GM11168 (cell line): Measurements from ENCODE around the gene MXRA8.
"Not testable (repeated sequence)": the region's sequence is repeated elsewhere in the genome, so short reads cannot be mapped to it uniquely, and the experiment has no call there.

Source experiments
- in situ Hi-C: fragments of 300-500 bp; cut with MboI; formaldehyde crosslinking; loops from one replicate; pipeline ENCODE4 v1.12.0; 2022; ENCODE audit warnings: low sequenced_read_pairs; ENCODE audit not compliant: unreplicated experiment

MXRA8 gene

DNA sequence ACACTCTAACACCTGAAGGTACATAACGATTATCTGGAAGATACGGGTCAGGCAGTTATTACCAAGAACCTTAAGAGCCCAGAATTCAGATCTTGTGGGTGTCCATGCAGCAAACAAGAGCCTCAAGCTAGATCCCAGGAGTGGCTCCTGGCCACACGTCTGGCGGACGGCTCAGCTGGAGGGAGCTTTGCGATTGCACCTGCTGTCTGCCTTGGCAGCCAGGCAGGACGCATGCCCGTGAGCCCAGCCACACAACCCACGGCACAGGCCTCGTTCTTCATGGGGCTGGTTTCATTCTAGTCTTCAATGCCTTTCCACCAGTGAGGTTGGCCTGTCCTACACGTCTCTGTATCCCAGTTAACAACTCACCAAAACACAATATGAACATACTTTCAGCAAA is 35.1 kb upstream of the MXRA8 start:
- in situ Hi-C loops = no loop called here

DNA sequence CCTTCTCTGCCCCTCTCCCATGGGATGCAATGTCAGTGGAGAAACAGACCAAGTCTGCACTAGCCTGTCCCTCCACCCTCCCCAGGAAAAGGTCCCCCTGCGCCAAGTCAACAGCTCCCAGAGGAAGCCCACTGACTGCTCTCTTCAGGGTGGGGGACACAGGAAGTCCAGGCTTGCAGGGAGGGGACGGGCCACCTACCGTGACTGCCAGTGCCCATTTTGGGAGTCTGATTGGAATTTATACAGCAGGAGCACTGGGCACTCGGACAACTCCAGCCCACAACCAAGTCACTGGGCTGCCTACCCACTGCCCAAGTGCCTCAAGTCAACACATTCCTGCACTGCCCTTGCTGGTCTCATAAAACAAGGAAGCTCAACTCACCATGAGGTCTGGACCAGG is 34.7 kb upstream of the MXRA8 start:
- in situ Hi-C loops = no loop called here

- in situ Hi-C loops = no loop called here
These were observed 32.9 kb upstream of the MXRA8 start for GRCh38 chr1:1391225-1391624.

DNA sequence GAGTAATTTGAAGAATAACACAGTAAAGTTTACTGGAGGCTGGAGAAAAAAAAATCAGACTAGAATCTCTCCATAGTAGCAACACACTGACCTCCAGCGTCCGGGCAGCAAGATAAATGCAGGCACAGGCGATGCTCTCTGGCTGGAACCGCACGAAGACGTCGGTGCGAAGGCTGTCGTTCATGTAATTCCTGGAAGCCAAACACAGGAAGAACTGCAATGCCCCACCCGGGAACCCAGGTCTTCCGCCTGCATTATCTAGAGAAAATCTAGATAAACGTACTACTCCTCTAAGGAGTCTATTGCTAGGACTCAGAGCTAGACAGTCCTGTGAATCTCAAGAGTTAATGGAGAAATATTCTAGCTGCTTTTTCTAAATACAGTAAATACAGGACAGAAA is 32.3 kb upstream of the MXRA8 start:
- in situ Hi-C loops = no loop called here

GRCh38 chr1:1388078-1388472 is 29.7 kb upstream of the MXRA8 start:
- in situ Hi-C loops = no loop called here

- in situ Hi-C loops = no loop called here
These were observed 29.0 kb upstream of the MXRA8 start for GRCh38 chr1:1387098-1388077.

DNA sequence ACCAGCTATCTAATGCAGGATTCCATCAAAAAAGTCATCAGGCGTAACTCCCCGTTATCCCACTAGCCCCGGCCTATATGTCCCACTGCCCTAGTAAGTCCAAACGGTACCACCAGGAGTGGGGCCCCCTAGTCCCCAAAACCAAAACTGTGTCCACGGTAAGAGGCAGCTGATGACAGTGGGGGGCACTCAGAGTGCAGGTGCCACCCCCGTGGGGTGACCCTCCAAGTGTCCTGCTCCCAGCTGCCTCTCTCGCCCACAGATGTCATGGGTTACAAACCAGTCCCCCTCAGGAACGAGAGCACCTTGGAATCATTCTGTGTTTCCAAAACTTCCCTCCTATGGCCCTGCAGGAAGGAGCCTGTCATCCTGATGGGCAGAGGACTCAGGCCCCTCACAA is 27.6 kb upstream of the MXRA8 start:
- in situ Hi-C loops = no loop called here

- in situ Hi-C loops = not testable (repeated sequence)
These were observed 27.0 kb upstream of the MXRA8 start for GRCh38 chr1:1385339-1385738.

DNA sequence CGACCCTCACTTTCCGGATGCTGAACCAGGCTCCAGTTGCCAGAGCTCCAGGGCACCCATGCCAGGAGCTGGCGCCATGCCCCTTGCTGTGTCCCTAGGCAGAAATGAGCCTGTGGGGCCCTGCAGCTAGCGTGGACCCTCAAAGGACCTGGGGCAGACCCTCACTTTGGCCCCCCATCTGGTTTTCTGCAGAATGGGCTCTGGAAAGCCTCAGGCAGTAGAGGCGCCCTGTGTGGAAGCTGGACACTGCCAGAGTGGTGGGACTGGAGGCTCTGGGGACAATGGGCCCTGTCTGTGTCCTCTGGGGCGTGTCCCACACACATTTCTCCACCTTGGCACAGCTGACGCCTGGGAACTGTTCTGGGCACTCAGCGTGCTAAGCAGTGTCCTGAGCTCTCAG is 22.9 kb upstream of the MXRA8 start:
- in situ Hi-C loops = no loop called here

DNA sequence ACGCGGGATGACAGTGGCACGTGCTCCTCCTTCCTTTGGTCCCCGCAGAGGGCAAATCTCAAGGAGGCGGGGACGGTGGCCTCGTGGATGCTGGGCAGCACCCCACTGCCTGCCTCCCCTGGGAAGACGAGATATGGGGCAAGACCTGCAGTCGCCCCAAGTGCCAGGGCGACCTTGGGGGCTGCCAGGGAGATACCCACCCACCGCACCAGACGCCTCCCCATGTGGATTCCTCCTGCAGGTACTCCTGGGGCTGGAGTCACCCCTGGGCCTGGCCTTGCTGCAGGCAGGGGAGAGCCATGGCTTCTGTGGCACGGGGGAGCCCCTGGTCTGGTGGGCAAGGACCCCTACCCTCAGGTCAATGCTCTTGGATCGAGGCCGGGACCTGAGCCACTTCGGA is 22.5 kb upstream of the MXRA8 start:
- in situ Hi-C loops = no loop called here

DNA sequence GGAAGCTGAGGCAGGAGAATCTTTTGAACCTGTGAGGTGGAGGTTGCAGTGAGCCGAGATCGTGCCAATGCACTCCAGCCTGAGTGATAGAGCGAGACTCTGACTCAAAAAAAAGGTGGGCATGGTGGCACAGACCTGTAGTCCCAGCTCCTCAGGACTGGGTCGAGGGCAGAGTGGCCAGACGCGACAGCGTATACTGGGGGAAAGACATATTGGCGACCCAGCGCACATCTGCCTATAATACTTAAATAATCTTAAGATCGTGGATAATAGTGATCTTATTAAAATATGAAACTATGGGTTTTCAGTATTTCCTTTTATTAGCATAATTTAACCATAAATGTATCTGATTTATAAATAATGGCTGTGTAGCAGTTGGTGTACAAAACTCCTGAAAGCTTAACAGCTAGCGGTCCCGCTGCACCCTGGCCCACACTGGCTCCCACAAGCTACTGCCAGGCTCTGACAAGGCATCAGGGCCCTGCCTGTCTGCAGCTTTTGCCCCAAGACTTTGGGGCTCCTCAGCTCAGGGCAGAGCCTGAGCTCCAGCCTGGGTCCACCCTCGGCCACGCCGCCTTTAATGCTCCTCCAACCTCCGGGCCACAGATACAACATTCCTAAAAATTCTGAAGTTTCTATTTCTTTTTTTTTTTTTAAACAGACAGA is 19.3 kb upstream of the MXRA8 start:
- in situ Hi-C loops = no loop called here

DNA sequence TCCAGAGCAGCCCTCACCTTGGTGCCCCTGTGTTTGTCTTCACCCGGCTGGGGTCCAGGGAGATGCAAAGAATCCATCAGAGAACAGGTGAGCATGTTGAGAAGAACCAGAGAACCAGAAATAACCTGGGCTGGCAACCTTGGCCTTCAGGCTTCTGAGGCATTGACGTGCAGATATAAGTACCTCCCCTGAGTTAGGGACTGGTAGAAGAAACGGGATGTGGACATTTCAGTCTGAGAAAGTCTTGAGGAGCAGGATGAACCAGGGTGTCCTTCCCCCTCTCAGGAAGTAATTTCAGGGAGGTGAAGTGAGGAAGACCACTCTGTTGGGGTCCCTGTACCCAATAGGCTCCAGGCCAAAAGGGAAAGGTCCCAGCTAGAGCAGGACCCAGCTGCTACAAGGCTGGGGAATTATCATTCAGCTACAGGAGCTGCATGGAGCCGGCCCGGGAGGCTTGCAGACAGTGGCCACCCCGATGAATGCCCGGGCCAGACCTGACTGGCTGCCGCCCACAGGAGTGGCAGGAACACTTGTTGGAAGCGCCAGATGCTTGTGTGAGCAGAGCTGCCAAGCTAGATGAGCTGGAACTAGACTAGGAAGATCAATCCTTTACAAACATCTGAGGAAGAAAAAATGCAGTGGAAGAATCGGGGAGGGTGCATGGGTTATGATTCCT is 18.3 kb upstream of the MXRA8 start:
- in situ Hi-C loops = no loop called here

DNA sequence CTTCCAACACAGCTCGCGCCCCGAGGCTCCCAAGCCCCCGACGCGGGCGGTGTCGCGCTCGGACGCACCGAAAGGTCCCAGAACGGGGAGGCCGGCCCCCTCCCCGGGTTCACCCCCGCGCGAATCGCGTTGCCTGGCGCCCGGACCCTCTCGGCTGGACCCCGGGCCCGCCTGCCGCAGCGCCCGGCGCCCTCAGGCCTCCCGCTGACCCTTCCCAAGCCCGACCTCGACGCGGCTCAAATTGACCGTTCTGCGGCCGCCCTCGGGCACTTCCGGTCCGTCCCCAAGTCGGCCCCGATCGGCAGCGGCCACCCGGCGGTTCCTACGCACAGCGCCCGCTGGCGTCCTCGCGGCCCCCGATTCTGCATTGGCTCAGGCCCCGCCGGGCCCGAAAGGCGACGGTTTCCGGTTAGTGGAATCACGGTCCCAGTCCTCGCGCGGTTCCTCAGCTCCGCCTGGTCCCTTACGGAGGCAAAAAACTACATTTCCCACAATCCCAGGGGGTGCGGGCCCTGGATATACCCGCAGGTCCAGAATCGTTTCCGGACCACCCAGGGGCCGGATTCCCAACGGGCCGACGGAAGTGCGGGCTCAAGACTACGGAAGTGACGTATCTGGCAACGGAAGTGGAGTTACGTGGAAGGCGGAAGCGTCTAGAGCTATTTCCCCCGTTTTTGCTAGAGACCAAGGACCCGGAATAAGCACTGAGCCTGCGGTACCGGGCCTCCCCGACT is 16.7 kb upstream of the MXRA8 start, which contains the start of gene AURKAIP1:
AURKAIP1 (minus strand) TSS at position 279 of the 734 bp plus-strand sequence. CDS start 451 bp downstream, outside the sequence.
- in situ Hi-C loops = no loop called here

GRCh38 chr1:1374589-1374928 is 16.2 kb upstream of the MXRA8 start:
- in situ Hi-C loops = no loop called here

- in situ Hi-C loops = no loop called here
These were observed 15.6 kb upstream of the MXRA8 start for GRCh38 chr1:1373815-1374588.

GRCh38 chr1:1373051-1373814 is 14.9 kb upstream of the MXRA8 start:
- in situ Hi-C loops = no loop called here

- in situ Hi-C loops = no loop called here
These were observed 13.7 kb upstream of the MXRA8 start for GRCh38 chr1:1371746-1372711.

- in situ Hi-C loops = no loop called here
These were observed 13.0 kb upstream of the MXRA8 start for GRCh38 chr1:1371364-1371745.
